Iris pigment epithelial cell (primary cell): Measurements from ENCODE around the gene TGFB2.
"Not testable (repeated sequence)": the region's sequence is repeated elsewhere in the genome, so short reads cannot be mapped to it uniquely, and the experiment has no call there.

Experiments
- DNase-seq: peaks from one replicate; pipeline ENCODE4 v3.0.0-alpha.2; 2011; ENCODE audit warnings: low read depth

TGFB2 gene

GRCh38 chr1:218344814-218345672, at the start of gene TGFB2:
TGFB2 (plus strand) TSS chr1:218345336; CDS start chr1:218346702, 1,366 bp downstream.
- DNase-seq, result peak; percentile 98

- no peak for DNase-seq
These were observed 49.0 kb upstream of the TGFB2 start for GRCh38 chr1:218296162-218296561.

GRCh38 chr1:218297461-218297860, 47.7 kb upstream of the TGFB2 start:
- DNase-seq, result no peak

GRCh38 chr1:218297867-218298266, 47.3 kb upstream of the TGFB2 start:
- peak; percentile 27 for DNase-seq

- no peak for DNase-seq
These were observed 46.7 kb upstream of the TGFB2 start for GRCh38 chr1:218298398-218298797.

GRCh38 chr1:218299416-218299815, 45.7 kb upstream of the TGFB2 start:
- DNase-seq, result peak; percentile 72

GRCh38 chr1:218301217-218301616, 43.9 kb upstream of the TGFB2 start:
- DNase-seq, result no peak

- no peak for DNase-seq
These were observed 43.0 kb upstream of the TGFB2 start for GRCh38 chr1:218302155-218302554.

GRCh38 chr1:218303176-218303879, 41.8 kb upstream of the TGFB2 start:
- no peak for DNase-seq

- peak; percentile 54 for DNase-seq
These were observed 40.7 kb upstream of the TGFB2 start for GRCh38 chr1:218304281-218305039.

- no peak for DNase-seq
These were observed 39.6 kb upstream of the TGFB2 start for GRCh38 chr1:218305472-218306064.

GRCh38 chr1:218312509-218312908, 32.6 kb upstream of the TGFB2 start:
- DNase-seq, result peak; percentile 56

GRCh38 chr1:218314316-218314715, 30.8 kb upstream of the TGFB2 start:
- no peak for DNase-seq

GRCh38 chr1:218315638-218316037, 29.5 kb upstream of the TGFB2 start:
- DNase-seq, result no peak

GRCh38 chr1:218317061-218317460, 28.1 kb upstream of the TGFB2 start:
- no peak for DNase-seq

- not testable (repeated sequence) for DNase-seq
These were observed 25.0 kb upstream of the TGFB2 start for GRCh38 chr1:218320182-218320581.

GRCh38 chr1:218322762-218323161, 22.4 kb upstream of the TGFB2 start:
- DNase-seq, result no peak

GRCh38 chr1:218323568-218324225, 21.4 kb upstream of the TGFB2 start:
- DNase-seq, result no peak

GRCh38 chr1:218324226-218324580, 20.9 kb upstream of the TGFB2 start:
- no peak for DNase-seq

- DNase-seq, result no peak
These were observed 16.4 kb upstream of the TGFB2 start for GRCh38 chr1:218328769-218329168.

GRCh38 chr1:218330043-218330623, 15.0 kb upstream of the TGFB2 start:
- DNase-seq, result no peak
